ENCODE results near the gene ADAT3. TPM values are rescaled to one million over a fixed set of nuclear protein-coding genes. Genes with fewer than 3 reads are reported as not detected.

Gene ADAT3
- total RNA-seq, 1 donor from 2014 or later, result 5.7 TPM

DNA sequence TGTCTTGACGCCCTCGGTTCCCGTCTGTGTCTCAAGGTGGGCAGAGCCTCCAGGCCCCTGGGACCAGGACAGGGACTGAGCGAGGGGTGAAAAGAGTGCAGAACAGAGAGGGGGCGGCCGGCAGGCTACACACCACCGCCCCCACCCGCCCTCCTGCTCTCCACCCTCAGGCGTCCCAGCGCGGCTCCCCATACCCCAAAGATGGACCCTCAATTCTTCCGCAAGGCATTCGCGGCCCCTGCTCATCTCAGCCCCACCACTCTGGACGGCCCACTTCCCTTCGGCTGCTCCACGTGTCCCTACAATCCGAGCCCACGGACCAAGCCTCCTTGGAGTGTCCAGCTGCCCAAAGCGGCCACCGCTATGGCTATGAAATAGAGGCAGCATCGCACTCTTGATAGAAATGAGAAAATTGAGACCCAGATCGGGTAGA lies 43.6 kb upstream of the ADAT3 start:
- Histone ChIP-seq H3K36me3 (ENCODE audit: insufficient read depth, low read length) (no peaks in the 10 kb centered on the region), H3K4me3 (ENCODE audit: insufficient read depth, low read depth, low read length) (peak overlapping the region; percentile 86), H3K27ac (ENCODE audit: low read depth, low read length) (no peak overlapping the region), H2AFZ (ENCODE audit: low read depth, low read length) (no peak overlapping the region), H3K79me2 (ENCODE audit: insufficient read depth, low read length) (peaks cover 60% of the 10 kb centered on the region), H3K27me3 (ENCODE audit: insufficient read depth, low read length) (no peaks in the 10 kb centered on the region), H3K4me1 (ENCODE audit: insufficient read depth, low read length) (peaks cover 40% of the 10 kb centered on the region), H3K9ac (ENCODE audit: low read length) (peak overlapping the region; percentile 85), H4K20me1 (ENCODE audit: insufficient read depth, low read length) (peaks cover 53% of the 10 kb centered on the region), H3K9me3 (ENCODE audit: insufficient read depth, low read depth, low read length) (no peaks in the 10 kb centered on the region), H3K4me2 (ENCODE audit: low read length) (peak overlapping the region; percentile 98)
- H3K9me3 Mint-ChIP-seq (ENCODE audit: unreplicated experiment), result no peaks in the 10 kb centered on the region
- TF ChIP-seq EZH2 (IDR thresholded peaks at IDR 0.05; ENCODE audit: insufficient read depth, low read length), result no peak
- TF ChIP-seq, protein P1, sequence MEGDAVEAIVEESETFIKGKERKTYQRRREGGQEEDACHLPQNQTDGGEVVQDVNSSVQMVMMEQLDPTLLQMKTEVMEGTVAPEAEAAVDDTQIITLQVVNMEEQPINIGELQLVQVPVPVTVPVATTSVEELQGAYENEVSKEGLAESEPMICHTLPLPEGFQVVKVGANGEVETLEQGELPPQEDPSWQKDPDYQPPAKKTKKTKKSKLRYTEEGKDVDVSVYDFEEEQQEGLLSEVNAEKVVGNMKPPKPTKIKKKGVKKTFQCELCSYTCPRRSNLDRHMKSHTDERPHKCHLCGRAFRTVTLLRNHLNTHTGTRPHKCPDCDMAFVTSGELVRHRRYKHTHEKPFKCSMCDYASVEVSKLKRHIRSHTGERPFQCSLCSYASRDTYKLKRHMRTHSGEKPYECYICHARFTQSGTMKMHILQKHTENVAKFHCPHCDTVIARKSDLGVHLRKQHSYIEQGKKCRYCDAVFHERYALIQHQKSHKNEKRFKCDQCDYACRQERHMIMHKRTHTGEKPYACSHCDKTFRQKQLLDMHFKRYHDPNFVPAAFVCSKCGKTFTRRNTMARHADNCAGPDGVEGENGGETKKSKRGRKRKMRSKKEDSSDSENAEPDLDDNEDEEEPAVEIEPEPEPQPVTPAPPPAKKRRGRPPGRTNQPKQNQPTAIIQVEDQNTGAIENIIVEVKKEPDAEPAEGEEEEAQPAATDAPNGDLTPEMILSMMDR (IDR thresholded peaks at IDR 0.05; ENCODE audit: insufficient read depth, low read depth, low read length), result no peak
- DNase-seq (ENCODE audit: low read depth), result no peak
- no peaks in the 10 kb centered on the region for H3K27me3 Mint-ChIP-seq (ENCODE audit: low read depth, unreplicated experiment)
- FAIRE-seq, result no peak
- peaks cover 4% of the 10 kb centered on the region for H3K4me1 Mint-ChIP-seq (ENCODE audit: low read depth, unreplicated experiment)
- H3K36me3 Mint-ChIP-seq (ENCODE audit: low read depth, unreplicated experiment), result no peaks in the 10 kb centered on the region
- H3K4me3 Mint-ChIP-seq (ENCODE audit: unreplicated experiment), result peak overlapping the region; percentile 90
- peak overlapping the region; percentile 87 for H3K27ac Mint-ChIP-seq (ENCODE audit: unreplicated experiment)

DNA sequence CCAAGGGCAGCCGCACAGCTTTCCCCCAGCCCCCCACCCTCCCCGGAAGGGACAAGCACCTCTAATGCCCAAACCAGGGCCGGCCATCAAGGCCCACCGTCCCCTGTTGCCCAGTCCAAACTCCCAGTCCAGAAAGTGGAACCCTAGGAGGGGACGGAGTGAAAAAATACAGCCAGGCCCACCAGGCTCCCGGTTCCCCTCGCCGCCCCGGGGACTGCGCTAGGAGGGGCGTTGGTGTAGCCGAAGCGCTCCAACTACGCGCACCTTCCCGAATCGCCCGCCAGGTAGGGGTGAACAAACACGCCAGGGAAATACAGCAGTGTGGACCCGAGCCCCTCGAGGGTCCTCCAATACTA lies 43.2 kb upstream of the ADAT3 start:
- no peaks in the 10 kb centered on the region for H3K36me3 ChIP-seq (ENCODE audit: insufficient read depth, low read length)
- H3K79me2 ChIP-seq (ENCODE audit: insufficient read depth, low read length), result peaks cover 56% of the 10 kb centered on the region
- H3K27ac Mint-ChIP-seq (ENCODE audit: unreplicated experiment), result peak overlapping the region; percentile 87
- peak overlapping the region; percentile 26 for H3K27ac ChIP-seq (ENCODE audit: low read depth, low read length)
- no peak overlapping the region for H2AFZ ChIP-seq (ENCODE audit: low read depth, low read length)
- H4K20me1 ChIP-seq (ENCODE audit: insufficient read depth, low read length), result peaks cover 52% of the 10 kb centered on the region
- DNase-seq (ENCODE audit: low read depth) (no peak), FAIRE-seq (no peak)
- peaks cover 37% of the 10 kb centered on the region for H3K4me1 ChIP-seq (ENCODE audit: insufficient read depth, low read length)
- H3K9me3 ChIP-seq (ENCODE audit: insufficient read depth, low read depth, low read length), result no peaks in the 10 kb centered on the region
- peak overlapping the region; percentile 90 for H3K4me3 Mint-ChIP-seq (ENCODE audit: unreplicated experiment)
- H3K4me2 ChIP-seq (ENCODE audit: low read length), result peak overlapping the region; percentile 98
- H3K27me3 ChIP-seq (ENCODE audit: insufficient read depth, low read length), result no peaks in the 10 kb centered on the region
- H3K36me3 Mint-ChIP-seq (ENCODE audit: low read depth, unreplicated experiment), result no peaks in the 10 kb centered on the region
- H3K27me3 Mint-ChIP-seq (ENCODE audit: low read depth, unreplicated experiment), result no peaks in the 10 kb centered on the region
- peaks cover 4% of the 10 kb centered on the region for H3K4me1 Mint-ChIP-seq (ENCODE audit: low read depth, unreplicated experiment)
- no peak for TF ChIP-seq EZH2 (IDR thresholded peaks at IDR 0.05; ENCODE audit: insufficient read depth, low read length)
- TF ChIP-seq, protein P1 (IDR thresholded peaks at IDR 0.05; ENCODE audit: insufficient read depth, low read depth, low read length), result no peak
- H3K9me3 Mint-ChIP-seq (ENCODE audit: unreplicated experiment), result no peaks in the 10 kb centered on the region
- peak overlapping the region; percentile 86 for H3K4me3 ChIP-seq (ENCODE audit: insufficient read depth, low read depth, low read length)
- peak overlapping the region; percentile 85 for H3K9ac ChIP-seq (ENCODE audit: low read length)

DNA sequence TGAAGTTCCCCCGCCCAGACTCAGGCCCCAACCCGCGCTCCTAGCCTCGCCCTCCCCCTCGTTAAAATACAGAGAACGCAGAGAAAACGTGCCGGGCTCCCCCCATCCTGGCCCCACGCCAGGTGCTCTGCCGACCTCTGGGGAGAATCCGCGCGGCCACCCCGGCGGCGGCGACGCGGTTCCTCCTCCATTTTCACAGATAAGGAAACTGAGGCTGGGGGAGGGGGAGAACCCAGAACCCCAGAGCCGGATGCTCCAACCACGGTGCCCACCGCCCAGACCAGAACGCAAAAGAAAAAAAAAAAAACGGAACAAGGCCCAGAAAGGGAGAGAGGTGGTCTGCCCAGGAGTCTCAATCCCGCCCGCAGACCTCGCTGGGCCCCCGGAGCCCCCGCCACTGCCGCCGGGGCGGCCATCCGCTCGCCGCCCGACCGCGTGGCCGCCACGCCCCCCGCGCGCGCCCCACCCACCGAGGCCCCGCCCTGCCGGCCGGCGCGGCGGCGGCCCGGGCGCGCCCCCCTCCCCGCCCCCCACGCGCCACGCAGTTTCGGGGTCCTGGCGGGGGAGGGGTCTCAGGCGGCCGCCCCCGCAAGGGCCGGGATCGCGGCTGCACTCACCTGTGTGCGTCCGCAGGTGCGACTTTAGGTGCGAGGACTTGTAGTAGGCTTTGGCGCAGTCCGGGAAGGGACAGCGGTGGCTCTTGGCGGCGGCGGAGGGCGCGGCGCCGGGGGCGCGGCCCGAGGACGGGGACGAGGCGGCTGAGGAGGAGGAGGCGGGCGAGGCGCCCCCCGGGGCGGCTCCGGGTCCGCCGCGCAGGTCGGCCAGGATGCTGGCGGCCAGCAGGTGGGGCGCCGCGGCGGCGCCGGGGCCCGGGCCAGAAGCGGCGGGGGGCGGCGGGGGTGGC lies 42.5 kb upstream of the ADAT3 start:
- peak overlapping the region; percentile 38 for H3K27ac ChIP-seq (ENCODE audit: low read depth, low read length)
- H3K4me3 ChIP-seq (ENCODE audit: insufficient read depth, low read depth, low read length), result peak overlapping the region; percentile 86
- H3K27me3 Mint-ChIP-seq (ENCODE audit: low read depth, unreplicated experiment), result no peaks in the 10 kb centered on the region
- no peaks in the 10 kb centered on the region for H3K27me3 ChIP-seq (ENCODE audit: insufficient read depth, low read length)
- peak overlapping the region; percentile 90 for H3K4me3 Mint-ChIP-seq (ENCODE audit: unreplicated experiment)
- H3K36me3 Mint-ChIP-seq (ENCODE audit: low read depth, unreplicated experiment), result no peaks in the 10 kb centered on the region
- peaks cover 50% of the 10 kb centered on the region for H3K79me2 ChIP-seq (ENCODE audit: insufficient read depth, low read length)
- peak overlapping the region; percentile 85 for H3K9ac ChIP-seq (ENCODE audit: low read length)
- FAIRE-seq (no peak), DNase-seq (ENCODE audit: low read depth) (no peak)
- H3K4me1 Mint-ChIP-seq (ENCODE audit: low read depth, unreplicated experiment), result peaks cover 4% of the 10 kb centered on the region
- no peak overlapping the region for H2AFZ ChIP-seq (ENCODE audit: low read depth, low read length)
- no peaks in the 10 kb centered on the region for H3K9me3 Mint-ChIP-seq (ENCODE audit: unreplicated experiment)
- peak overlapping the region; percentile 87 for H3K27ac Mint-ChIP-seq (ENCODE audit: unreplicated experiment)
- H3K9me3 ChIP-seq (ENCODE audit: insufficient read depth, low read depth, low read length), result no peaks in the 10 kb centered on the region
- peaks cover 31% of the 10 kb centered on the region for H3K4me1 ChIP-seq (ENCODE audit: insufficient read depth, low read length)
- peak overlapping the region; percentile 98 for H3K4me2 ChIP-seq (ENCODE audit: low read length)
- no peaks in the 10 kb centered on the region for H3K36me3 ChIP-seq (ENCODE audit: insufficient read depth, low read length)
- no peak for TF ChIP-seq EZH2 (IDR thresholded peaks at IDR 0.05; ENCODE audit: insufficient read depth, low read length)
- TF ChIP-seq, protein P1 (IDR thresholded peaks at IDR 0.05; ENCODE audit: insufficient read depth, low read depth, low read length), result no peak
- peaks cover 50% of the 10 kb centered on the region for H4K20me1 ChIP-seq (ENCODE audit: insufficient read depth, low read length)
